ENCODE results near the gene TMED9. TPM values are rescaled to one million over a fixed set of nuclear protein-coding genes. Genes with fewer than 3 reads are reported as not detected.

Gene TMED9
- total RNA-seq = 164 and 297 TPM in 2 replicates

GRCh38 chr5:177592010-177592834, at the start of gene TMED9:
Gene TMED9 (plus strand): TSS chr5:177592203. CDS start chr5:177592215, 12 bp downstream.

DNA sequence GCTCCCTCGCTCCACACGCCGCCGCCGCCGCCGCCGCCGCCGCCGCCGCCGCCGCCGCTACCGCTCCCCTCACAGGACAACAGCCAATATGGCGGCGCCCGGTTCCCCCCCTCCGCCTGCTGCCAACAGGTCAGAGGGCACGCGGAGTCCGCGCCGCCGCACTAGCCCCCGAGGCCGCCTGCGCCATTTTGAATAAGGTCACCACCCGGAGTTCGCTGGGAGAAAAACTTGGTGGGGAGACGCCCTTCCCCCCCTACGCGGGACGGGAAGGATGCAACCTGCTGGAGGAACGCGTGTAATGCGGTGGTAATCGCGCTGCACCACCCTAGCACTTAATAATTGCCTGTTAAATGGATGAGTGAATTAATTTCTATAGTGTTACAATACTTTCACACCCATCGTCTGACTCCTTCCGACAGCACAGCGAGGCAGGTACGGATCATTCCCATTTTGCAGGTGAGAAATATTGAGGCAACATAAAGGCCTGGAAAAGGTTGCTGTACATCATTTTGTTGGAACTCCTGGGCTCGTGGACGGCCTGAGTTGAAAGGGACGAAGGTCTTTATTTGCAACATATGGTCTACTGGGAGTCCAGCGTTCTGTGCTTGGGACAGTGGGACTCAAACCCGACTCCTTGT, 37.4 kb upstream of the TMED9 start, which contains the start of gene FAM193B:
Gene FAM193B, minus strand, starts transcription at position 90 of the 638 bp plus-strand sequence. CDS start 105 bp downstream, outside the sequence.

GRCh38 chr5:177599731-177600507, 7.9 kb downstream of the TMED9 start, which contains the start of gene B4GALT7:
Gene B4GALT7 (plus strand): TSS chr5:177600132. CDS start chr5:177600211, 79 bp downstream.

Other genes with a start within 250 kb of the TMED9 start
- gene LMAN2, start 240.5 kb upstream of the TMED9 start, total RNA-seq = 242 and 674 TPM in 2 replicates
- gene RGS14, start 234.3 kb upstream of the TMED9 start, total RNA-seq = 4.7 and 6.6 TPM in 2 replicates
- gene SLC34A1, start 207.8 kb upstream of the TMED9 start, total RNA-seq = not detected in 2 replicates
- not detected in 2 replicates for gene PFN3, start 191.5 kb upstream of the TMED9 start, total RNA-seq
- 0.22 and 0.57 TPM in 2 replicates for gene F12, start 182.6 kb upstream of the TMED9 start, total RNA-seq
- gene GRK6, start 165.5 kb upstream of the TMED9 start, total RNA-seq = 35.9 and 47.4 TPM in 2 replicates
- 3.7 and 8.6 TPM in 2 replicates for gene PRR7, start 145.4 kb upstream of the TMED9 start, total RNA-seq
- 125 and 151 TPM in 2 replicates for gene DBN1, start 118.6 kb upstream of the TMED9 start, total RNA-seq
- gene PDLIM7, start 94.6 kb upstream of the TMED9 start, total RNA-seq = 153 and 326 TPM in 2 replicates
- 2.2 and 4.2 TPM in 2 replicates for gene DOK3, start 82.4 kb upstream of the TMED9 start, total RNA-seq
- gene DDX41, start 75.2 kb upstream of the TMED9 start, total RNA-seq = 80.2 and 88.6 TPM in 2 replicates
- gene FAM193B, start 37.6 kb upstream of the TMED9 start, total RNA-seq = 27.6 and 27.9 TPM in 2 replicates
- gene B4GALT7, start 7.9 kb downstream of the TMED9 start, total RNA-seq = 43.1 and 43.5 TPM in 2 replicates
- gene FAM153A, start 190.7 kb downstream of the TMED9 start, total RNA-seq = not detected in 2 replicates

Measured in placental pericyte (primary cell).